WERI-Rb-1 (cell line): ENCODE data around the gene SLIT3.

ENCODE experiments used
- DNase-seq: peaks from one replicate; pipeline ENCODE4 v3.0.0-alpha.2; 2020
- H3K27ac ChIP-seq: fragments of 250-450 bp; sonication (Bioruptor Pico); 2 replicates; pipeline ENCODE4 v1.5.1; 2020; ENCODE audit warnings: mild to moderate bottlenecking, moderate library complexity
- H3K27me3 ChIP-seq: fragments of 250-450 bp; sonication (Bioruptor Pico); 2 replicates; pipeline ENCODE4 v1.5.1; 2021; ENCODE audit warnings: mild to moderate bottlenecking, low read depth, moderate library complexity; ENCODE audit not compliant: insufficient read depth, severe bottlenecking
- H3K36me3 ChIP-seq: fragments of 250-450 bp; sonication (Bioruptor Pico); 2 replicates; pipeline ENCODE4 v1.5.1; 2020; ENCODE audit warnings: mild to moderate bottlenecking, moderate library complexity
- H3K4me3 ChIP-seq: 2 replicates; pipeline ENCODE4 v1.5.1; 2011; ENCODE audit warnings: low read depth, mild to moderate bottlenecking, control low read depth, low read length
- H3K9me3 ChIP-seq: fragments of 250-450 bp; sonication (Bioruptor Pico); 2 replicates; pipeline ENCODE4 v1.5.1; 2021; ENCODE audit warnings: mild to moderate bottlenecking, moderate library complexity; ENCODE audit not compliant: severe bottlenecking
- CTCF ChIP-seq: IDR thresholded peaks from 2 replicates; pipeline ENCODE4 v1.5.1; 2011; ENCODE audit warnings: low read depth, mild to moderate bottlenecking, control low read depth, inconsistent platforms, low read length

The SLIT3 gene

DNA sequence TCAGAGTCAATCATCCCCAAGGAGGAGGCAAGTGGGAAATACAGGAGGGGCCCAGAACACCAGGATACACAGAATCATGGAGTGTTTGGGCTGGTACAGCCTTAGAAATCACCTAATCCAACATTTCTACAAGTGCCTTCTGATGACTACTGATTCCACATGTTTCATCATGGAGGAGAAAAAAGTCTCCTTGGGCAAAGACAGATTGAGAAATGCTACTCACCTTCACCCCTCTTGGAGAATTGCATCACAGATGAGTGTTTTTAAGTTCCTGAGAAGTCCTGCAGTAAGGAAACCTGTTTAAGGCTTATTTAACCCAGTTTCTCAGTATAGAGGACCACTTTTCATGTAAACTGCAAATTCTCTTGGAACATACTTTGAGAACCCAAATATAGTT, 2.2 kb upstream of the SLIT3 start:
- Histone ChIP-seq H3K27me3 (peaks cover 89% of the 10 kb centered on the region), H3K9me3 (no peaks in the 10 kb centered on the region), H3K27ac (no peak overlapping the region), H3K36me3 (no peaks in the 10 kb centered on the region), H3K4me3 (no peak overlapping the region)
- no peak for TF ChIP-seq CTCF
- DNase-seq: no peak

- DNase-seq: peak; percentile 66
- Histone ChIP-seq H3K9me3 (no peaks in the 10 kb centered on the region), H3K27me3 (peaks cover 89% of the 10 kb centered on the region), H3K27ac (no peak overlapping the region), H3K36me3 (no peaks in the 10 kb centered on the region), H3K4me3 (no peak overlapping the region)
- peak; percentile 83 for TF ChIP-seq CTCF
Measured at GRCh38 chr5:169302491-169303118, 1.7 kb upstream of the SLIT3 start.

DNA sequence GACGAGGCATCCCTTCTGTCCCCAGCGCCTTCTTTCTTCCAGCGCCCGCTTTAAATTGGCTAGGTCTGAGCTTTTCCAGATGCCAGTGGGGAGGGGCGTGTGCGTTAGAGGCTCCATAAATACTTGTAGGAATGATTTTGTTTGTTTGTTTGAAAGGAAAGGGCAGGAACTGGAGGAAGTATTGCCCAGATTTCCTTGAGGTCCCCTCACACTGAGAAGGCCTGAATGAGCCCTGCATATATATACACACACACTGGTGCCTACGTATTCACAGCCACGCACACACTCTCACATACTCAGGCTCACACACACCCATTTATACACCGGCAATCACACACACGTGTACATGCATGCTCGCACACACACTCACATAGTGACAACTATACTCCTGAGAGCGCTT, 1.0 kb upstream of the SLIT3 start:
- Histone ChIP-seq H3K9me3 (no peaks in the 10 kb centered on the region), H3K27me3 (peaks cover 89% of the 10 kb centered on the region), H3K36me3 (no peaks in the 10 kb centered on the region), H3K27ac (no peak overlapping the region), H3K4me3 (no peak overlapping the region)
- no peak for TF ChIP-seq CTCF
- no peak for DNase-seq

- Histone ChIP-seq H3K27me3 (peaks cover 89% of the 10 kb centered on the region), H3K4me3 (no peak overlapping the region), H3K9me3 (no peaks in the 10 kb centered on the region), H3K36me3 (no peaks in the 10 kb centered on the region), H3K27ac (no peak overlapping the region)
- no peak for DNase-seq
- no peak for TF ChIP-seq CTCF
Measured at GRCh38 chr5:169301386-169301934, 521 bp upstream of the SLIT3 start.

DNA sequence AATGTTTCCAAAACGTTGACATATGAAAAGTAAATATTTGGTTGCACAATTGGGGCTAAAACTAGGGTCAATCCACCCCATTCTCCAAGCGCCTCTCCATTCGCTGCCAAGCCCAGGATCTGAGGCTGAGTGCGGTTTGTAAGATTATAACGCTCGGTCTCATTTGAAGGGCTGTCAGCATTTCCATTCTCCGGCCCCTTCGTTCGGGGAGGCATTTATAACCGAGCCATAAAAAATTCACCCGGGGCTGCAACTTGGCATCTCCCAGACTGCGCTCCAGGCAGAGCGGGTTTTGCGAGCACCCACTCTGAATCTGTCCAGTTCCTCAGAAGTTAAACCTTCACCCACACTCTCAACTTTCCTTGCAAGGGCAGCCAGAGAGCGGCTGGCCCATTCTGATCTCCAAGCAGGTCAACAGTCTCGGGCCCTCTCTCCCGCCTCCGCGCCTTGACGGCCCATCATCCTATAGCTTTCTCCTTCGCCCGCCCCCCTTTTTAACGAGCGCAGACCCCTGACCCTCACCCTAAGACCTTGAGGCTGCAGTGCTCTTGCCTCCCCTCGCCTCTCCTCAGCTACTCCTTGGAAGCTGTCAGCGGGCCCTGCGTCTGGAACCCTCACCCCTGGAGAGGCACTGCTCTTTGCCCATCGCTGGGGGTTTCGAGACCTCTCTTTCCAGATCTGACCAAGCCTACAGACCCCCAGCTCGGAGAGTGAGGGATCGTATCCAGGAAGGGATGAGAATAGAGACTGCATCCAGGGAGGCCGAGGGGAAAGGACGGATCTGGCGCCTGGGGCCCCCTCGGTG, 1.1 kb downstream of the SLIT3 start:
- Histone ChIP-seq H3K4me3 (no peak overlapping the region), H3K27ac (no peak overlapping the region), H3K9me3 (no peaks in the 10 kb centered on the region), H3K27me3 (peaks cover 89% of the 10 kb centered on the region), H3K36me3 (no peaks in the 10 kb centered on the region)
- no peak for DNase-seq
- no peak for TF ChIP-seq CTCF
